HG03066 (cell line): ENCODE data around the gene SUSD2.
"Not testable (repeated sequence)": the region's sequence is repeated elsewhere in the genome, so short reads cannot be mapped to it uniquely, and the experiment has no call there.

Source experiments
- ATAC-seq: cut with Tn5 transposase; IDR thresholded peaks from one replicate; pipeline ENCODE4 v1.9.1; 2021; ENCODE audit warnings: low read depth; ENCODE audit not compliant: unreplicated experiment

The SUSD2 gene

DNA sequence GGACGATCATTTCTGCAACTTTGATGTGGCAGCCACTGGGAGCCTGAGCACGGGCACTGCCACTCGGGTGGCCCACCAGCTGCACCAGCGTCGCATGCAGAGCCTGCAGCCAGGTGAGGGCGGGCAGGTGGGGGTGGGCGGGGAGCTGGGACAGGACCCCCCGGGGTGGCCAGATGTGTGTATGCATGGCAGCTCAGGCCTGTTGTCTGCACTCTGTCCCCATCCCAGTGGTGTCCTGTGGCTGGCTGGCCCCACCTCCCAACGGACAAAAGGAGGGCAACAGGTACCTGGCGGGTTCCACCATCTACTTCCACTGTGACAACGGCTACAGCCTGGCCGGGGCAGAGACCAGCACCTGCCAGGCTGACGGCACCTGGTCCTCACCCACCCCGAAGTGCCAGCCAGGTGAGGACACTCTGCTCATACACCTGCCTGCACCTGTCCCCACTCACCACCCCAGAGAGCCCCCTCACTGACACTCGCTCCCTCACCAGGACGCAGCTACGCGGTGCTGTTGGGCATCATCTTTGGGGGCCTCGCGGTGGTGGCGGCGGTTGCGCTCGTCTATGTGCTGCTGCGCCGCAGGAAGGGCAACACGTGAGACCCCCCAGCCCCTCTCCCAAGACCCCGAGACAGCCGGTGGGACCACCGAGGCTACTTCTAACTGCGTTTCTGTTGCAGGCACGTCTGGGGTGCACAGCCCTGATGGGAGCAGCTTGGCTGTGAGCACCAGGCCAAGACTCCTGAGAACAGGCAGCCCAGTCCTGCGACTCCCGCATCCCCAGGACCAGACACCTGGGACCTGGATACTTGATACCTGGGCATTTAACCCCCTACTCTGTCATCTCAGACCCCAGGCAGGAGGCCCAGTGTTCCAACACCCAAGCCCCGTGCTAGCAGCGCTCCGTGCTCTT is 6.7 kb downstream of the SUSD2 start:
- no peak for ATAC-seq

- ATAC-seq: no peak
Measured at GRCh38 chr22:24188705-24189248, 7.5 kb downstream of the SUSD2 start.

GRCh38 chr22:24189249-24190158 is 8.2 kb downstream of the SUSD2 start:
- no peak for ATAC-seq

DNA sequence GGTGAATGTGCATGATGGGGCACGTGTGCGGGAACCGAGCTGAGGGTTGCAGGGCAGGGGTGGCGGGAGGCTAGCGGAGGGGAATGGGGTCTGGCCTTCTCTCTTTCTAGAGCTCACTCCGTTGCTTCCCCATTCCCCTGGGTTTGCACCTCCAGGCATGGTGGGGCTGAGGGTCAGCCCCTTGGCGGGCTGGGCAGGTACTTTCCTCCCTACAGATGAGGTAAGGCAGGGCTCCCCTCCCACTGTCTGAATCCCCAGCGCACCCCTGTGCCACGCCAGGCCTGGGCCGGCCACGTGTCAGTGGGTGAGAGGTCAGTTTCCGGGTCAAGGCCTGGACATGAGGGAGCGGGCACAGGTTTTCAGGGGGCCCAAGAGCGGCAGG is 8.9 kb downstream of the SUSD2 start:
- ATAC-seq: no peak

DNA sequence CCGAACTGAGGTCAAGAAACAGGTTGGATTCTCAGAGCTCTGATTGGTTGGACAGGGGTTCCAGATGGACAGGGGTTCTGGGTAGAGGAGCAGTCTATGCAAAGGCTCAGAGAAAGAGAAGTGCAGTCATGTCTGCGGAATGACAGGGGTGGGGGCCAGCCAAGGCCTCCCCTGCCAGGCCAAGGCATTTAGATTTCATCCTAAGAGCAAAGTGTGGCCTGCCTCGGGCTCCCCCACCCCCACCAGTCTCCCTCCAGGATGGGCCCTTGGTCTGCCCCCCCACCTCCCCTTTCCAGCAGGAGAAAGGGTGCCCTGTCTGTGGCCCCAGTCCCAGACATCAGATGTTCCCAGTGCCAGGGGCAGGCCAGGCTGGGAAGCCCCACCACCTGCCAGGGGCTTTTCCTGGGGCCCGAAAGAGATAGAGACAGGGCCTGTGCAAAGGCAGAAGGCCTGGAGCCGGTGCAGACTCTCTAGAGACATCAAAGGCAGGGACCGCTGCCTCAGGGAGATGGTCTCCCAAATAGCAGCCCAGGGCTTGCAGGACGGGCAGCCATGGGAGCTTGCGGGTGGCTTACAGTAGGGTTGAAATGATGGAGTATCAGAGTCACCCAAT is 9.4 kb downstream of the SUSD2 start:
- ATAC-seq: no peak

- ATAC-seq: no peak
Measured at GRCh38 chr22:24191381-24191841, 10.1 kb downstream of the SUSD2 start.

GRCh38 chr22:24191893-24192292 is 10.6 kb downstream of the SUSD2 start:
- no peak for ATAC-seq

DNA sequence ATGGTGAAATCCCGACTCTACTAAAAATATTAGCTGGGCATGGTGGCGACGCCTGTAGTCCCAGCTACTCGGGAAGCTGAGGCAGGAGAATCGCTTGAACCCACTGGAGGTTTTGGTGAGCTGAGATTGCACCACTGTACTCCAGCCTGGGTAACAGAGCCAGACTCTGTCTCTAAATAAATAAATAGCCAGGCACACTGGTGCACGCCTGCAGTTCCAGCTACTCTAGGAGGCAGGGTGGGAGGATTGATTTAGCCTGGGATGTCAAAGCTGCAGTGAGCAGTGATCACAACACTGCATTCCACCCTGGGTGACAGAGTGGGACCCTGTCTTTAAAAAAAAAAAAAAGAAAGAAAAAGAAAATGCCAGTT is 17.4 kb downstream of the SUSD2 start:
- no peak for ATAC-seq

DNA sequence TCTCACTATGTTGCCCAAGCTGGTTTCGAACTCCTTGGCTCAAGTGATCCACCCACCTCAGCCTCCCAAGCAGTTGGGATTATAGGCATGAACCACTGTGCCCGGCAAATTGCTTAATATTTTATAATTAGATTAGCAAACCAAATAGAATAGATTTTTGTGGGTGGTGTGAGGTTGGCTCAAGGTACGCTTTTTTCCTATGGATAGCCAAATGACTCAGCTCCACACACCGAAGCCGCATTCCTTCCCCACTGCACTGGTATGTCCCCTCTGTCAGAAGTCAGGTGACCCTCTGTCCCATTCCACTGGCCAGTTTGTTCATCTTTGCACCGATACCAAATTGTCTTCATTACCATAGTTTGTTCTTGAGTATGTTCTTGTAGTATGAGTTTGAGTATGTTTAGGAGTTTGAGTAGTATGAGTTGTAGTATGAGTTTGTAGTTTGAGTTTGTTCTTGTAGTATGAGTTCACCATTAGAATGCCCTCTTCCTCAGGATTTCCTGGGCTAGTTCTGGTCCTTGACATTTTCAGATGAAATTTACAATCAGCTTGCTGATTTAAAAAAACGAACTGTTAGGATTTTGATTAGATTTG is 19.4 kb downstream of the SUSD2 start:
- ATAC-seq: no peak

- ATAC-seq: no peak
Measured at GRCh38 chr22:24201681-24202614, 20.7 kb downstream of the SUSD2 start.

DNA sequence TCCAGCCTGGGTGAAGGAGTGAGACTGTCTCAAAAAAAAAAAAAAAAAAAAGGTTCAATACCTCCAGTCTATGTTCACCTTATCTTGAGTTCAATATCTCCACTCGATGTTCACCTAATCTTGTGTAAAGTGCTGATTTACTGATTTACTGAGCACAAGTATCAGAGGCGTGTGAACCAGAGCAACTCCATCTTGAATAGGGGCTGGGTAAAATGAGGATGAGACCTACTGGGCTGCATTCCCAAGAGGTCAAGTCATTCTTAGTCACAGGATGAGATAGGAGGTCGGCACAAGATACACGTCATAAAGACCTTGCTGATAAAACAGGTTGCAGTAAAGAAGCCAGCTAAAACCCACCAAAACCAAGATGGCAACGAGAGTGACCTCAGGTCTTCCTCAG is 22.6 kb downstream of the SUSD2 start:
- not testable (repeated sequence) for ATAC-seq

- no peak for ATAC-seq
Measured at GRCh38 chr22:24205438-24206195, 24.3 kb downstream of the SUSD2 start.

DNA sequence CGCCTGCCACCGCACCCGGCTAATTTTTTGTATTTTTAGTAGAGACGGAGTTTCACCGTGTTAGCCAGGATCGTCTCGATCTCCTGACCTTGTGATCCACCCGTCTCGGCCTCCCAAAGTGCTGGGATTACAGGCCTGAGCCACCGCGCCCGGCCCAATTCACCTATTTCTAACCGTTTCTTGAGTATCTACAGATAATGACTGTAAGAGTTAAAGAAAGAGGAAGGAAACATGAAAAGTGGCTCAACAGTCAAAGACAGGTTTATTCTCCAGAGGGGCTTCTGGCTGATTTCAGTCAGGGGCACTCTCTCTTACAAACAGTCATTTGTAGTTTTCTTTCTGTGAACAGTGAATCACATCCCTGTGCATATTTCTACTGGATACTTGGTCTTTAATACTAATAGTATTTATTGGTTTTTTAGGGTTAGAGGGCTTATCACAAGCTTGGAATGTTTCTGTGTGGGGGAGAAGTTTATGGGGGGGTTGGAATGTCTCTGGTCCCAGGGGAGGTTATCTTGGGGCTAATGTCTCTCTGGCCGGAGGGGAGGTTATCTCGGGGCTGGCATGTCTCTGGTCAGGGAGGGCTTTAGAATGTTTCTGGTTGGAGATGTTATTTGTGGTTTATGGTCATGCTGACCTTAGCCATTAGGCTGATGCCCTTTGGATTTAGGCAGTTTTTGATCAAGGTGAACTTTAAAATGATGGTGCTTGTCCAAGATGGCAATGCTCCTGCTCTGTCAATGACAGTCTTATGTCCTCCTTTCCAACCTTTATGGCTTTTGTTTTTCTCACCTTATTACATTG is 25.4 kb downstream of the SUSD2 start:
- ATAC-seq: not testable (repeated sequence)

DNA sequence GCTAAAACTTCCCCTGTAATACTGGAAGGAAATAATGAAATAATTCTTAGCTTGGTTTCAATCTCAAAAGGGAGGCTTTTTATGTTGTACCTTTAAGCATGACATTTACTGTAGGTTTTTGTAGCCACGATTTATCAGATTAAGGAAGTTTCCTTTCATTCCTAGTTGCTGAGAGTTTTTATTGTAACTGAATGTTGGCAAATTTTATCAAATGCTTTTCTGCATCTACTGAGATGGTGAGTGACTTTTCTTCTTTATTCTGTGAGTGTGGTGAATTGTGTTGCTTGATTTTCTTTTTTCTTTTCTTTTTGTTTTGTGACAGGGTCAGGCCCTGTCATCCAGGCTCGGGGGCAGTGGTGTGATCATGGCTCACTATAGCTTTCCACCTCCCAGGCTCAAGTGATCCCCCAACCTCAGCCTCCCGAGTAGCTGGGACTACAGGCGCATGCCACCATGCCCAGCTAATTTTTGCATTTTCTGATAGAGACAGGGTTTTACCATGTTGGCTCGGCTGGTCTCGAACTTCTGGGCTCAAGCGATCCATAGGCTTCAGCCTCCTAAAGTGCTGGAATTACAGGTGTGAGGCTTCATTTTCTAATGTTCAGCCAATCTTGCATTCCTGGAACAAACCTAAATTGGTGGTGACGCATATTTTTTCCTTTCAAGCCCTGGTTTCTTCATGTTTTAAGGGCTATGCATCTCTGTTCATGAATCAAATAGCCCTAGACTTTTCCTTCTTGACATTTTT is 26.2 kb downstream of the SUSD2 start:
- ATAC-seq: no peak

DNA sequence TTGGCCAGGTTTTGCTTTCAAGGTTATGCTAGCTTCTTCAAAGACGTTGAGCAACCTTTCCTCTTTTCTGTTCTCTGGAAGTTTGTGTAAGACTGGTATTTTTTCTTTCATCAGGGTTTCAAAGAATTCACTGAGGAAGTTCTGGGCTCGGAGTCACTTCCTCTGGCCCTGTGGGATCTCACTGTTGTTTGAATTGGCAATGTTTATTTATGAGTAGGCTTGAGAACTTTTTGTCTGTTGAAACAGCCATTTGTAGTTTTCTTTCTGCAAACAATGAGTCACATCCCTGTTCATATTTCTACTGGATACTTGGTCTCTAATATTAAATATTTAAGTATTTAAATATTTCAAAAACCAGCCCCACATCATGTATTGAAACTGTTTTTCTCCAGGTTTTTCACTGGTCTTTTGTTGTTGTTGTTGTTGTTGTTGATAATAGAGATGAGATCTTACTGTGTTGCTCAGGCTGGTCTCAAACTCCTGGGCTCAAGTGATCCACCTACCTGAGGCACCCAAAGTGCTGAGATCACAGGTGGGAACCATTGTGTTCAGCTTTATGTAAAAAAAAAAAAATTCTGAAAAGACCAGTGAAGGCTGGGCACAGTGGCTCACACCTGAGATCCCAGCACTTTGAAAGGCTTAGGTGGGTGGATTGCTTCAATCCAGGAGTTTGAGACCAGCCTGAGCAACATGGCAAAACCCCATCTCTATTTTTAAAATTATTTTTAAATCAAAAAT is 26.9 kb downstream of the SUSD2 start:
- no peak for ATAC-seq

GRCh38 chr22:24209016-24209415 is 27.7 kb downstream of the SUSD2 start:
- no peak for ATAC-seq
